Measurements from ENCODE around the gene CATSPER4. TPM values are rescaled to one million over a fixed set of nuclear protein-coding genes. Genes with fewer than 3 reads are reported as not detected.

Gene CATSPER4
- total and polyA plus RNA-seq, 2 of the 13 experiments (the other 11 are each of a cell fraction or from before 2014, with no cell fraction given): not detected

GRCh38 chr1:26233903-26234643 lies 43.7 kb downstream of the CATSPER4 start, which contains the start of gene CEP85 (continued):
- peak; percentile 33; the same call in 1 of the 2 replicates for TF ChIP-seq THRA (CRISPR knock-in tag; IDR thresholded peaks at IDR 0.05; ENCODE audit: borderline replicate concordance)
- TF ChIP-seq THAP11 (CRISPR knock-in tag; IDR thresholded peaks at IDR 0.05): peak; percentile 69
- no peak for TF ChIP-seq MBD4 (IDR thresholded peaks at IDR 0.05; ENCODE audit: borderline replicate concordance, low read length)
- TF ChIP-seq CBFB (CRISPR knock-in tag; IDR thresholded peaks at IDR 0.05): peak; percentile 28
- peak; percentile 59 for TF ChIP-seq MXD4 (CRISPR knock-in tag; IDR thresholded peaks at IDR 0.05)
- TF ChIP-seq ZNF138 (CRISPR knock-in tag; IDR thresholded peaks at IDR 0.05; ENCODE audit: low read depth): 0 out of 2 replicates have a peak, but pooled peaks have one; percentile 80
- no peak for TF ChIP-seq KDM4B (CRISPR knock-in tag; IDR thresholded peaks at IDR 0.05)
- no peak for TF ChIP-seq TCF12 (IDR thresholded peaks at IDR 0.05)
- TF ChIP-seq TCF12 (CRISPR knock-in tag; IDR thresholded peaks at IDR 0.05): 0 out of 2 replicates have a peak, but pooled peaks have one; percentile 18
- no peak for TF ChIP-seq ZNF232 (CRISPR knock-in tag; IDR thresholded peaks at IDR 0.05; ENCODE audit: borderline replicate concordance)
- peak; percentile 64 for TF ChIP-seq AGO2 (optimal IDR thresholded peaks at IDR 0.05; ENCODE audit: low read depth, low read length)
- TF ChIP-seq ZBTB43 (CRISPR knock-in tag; conservative IDR thresholded peaks at IDR 0.05): 0 out of 2 replicates have a peak, but pooled peaks have one; percentile 18
- TF ChIP-seq ZC3H4 (CRISPR knock-in tag; IDR thresholded peaks at IDR 0.05; ENCODE audit: borderline replicate concordance): no peak
- TF ChIP-seq ZZZ3 (CRISPR knock-in tag; IDR thresholded peaks at IDR 0.05; ENCODE audit: borderline replicate concordance): 0 out of 2 replicates have a peak, but pooled peaks have one; percentile 17
- peak; percentile 78; the same call in 1 of the 2 replicates for TF ChIP-seq YEATS2 (CRISPR knock-in tag; IDR thresholded peaks at IDR 0.05; ENCODE audit: borderline replicate concordance)
- TF ChIP-seq MED8 (CRISPR knock-in tag; IDR thresholded peaks at IDR 0.05; ENCODE audit: insufficient replicate concordance): no peak
- no peak for TF ChIP-seq EZH2 (conservative IDR thresholded peaks at IDR 0.05; ENCODE audit: low read depth, low read length)
- no peak for TF ChIP-seq HNF1A (IDR thresholded peaks at IDR 0.05; ENCODE audit: low read depth)
- no peak; the same call in 1 of the 2 replicates for TF ChIP-seq HNF1A (CRISPR knock-in tag; IDR thresholded peaks at IDR 0.05; ENCODE audit: borderline replicate concordance)
- TF ChIP-seq ZNF761 (CRISPR knock-in tag; conservative IDR thresholded peaks at IDR 0.05): 0 out of 2 replicates have a peak, but pooled peaks have one; percentile 24
- TF ChIP-seq ZSCAN30 (CRISPR knock-in tag; IDR thresholded peaks at IDR 0.05): no peak
